H1 (cell line): ENCODE measurements around the gene TSPOAP1. TPM values are rescaled to one million over a fixed set of nuclear protein-coding genes. Genes with fewer than 3 reads are reported as not detected.

ENCODE experiments used
- BRCA1 ChIP-seq: IDR thresholded peaks from 2 replicates; pipeline ENCODE4 v1.6.1; 2012; ENCODE audit warnings: low read depth, low read length, improper control_type of control experiment
- EGR1 ChIP-seq: IDR thresholded peaks from 2 replicates; pipeline ENCODE4 v1.6.1; 2011; ENCODE audit warnings: low read depth, low read length, borderline replicate concordance
- MAFK ChIP-seq: IDR thresholded peaks from 2 replicates; pipeline ENCODE4 v1.6.1; 2012; ENCODE audit warnings: low read depth, mild to moderate bottlenecking, improper control_type of control experiment, low read length
- NANOG ChIP-seq: IDR thresholded peaks from 2 replicates; pipeline ENCODE4 v1.6.1; 2011; ENCODE audit warnings: low read length, low read depth, mild to moderate bottlenecking, inconsistent platforms; ENCODE audit not compliant: insufficient read depth, poor library complexity, severe bottlenecking
- NRF1 ChIP-seq: IDR thresholded peaks from 2 replicates; pipeline ENCODE4 v1.6.1; 2011; ENCODE audit warnings: mild to moderate bottlenecking, low read depth, low read length, improper control_type of control experiment
- POU5F1 ChIP-seq: IDR thresholded peaks from 2 replicates; pipeline ENCODE4 v1.6.1; 2011; ENCODE audit warnings: low read depth, mild to moderate bottlenecking, low read length, moderate library complexity
- RNF2 ChIP-seq: fragments of 200-900, 300-1000 bp; sonication (generic); IDR thresholded peaks from 2 replicates; pipeline ENCODE4 v1.7.1; 2016; ENCODE audit warnings: borderline replicate concordance, low read depth, mild to moderate bottlenecking, antibody characterized with exemption, low read length; ENCODE audit not compliant: poor library complexity, severe bottlenecking; ENCODE audit errors: missing control alignments
- polyA plus RNA-seq, 7 experiments: library from polyadenylated mRNA; depleted of rRNA in 3 of 7; stranded (reverse) in 5 of 7; unstranded in 2 of 7; fragments of >200 nt in 5 of 7; fragments of 200-250 nt in 2 of 7; gene quantifications; 1 replicate in 5 of 7; 2 replicates in 1 of 7; 4 replicates in 1 of 7; pipeline versions ENCODE4 v1.2.1 to v1.2.3, GENCODE V29; 2011 to 2013; ENCODE audit warnings: missing spikeins in 2 of 7, mixed read lengths in 2 of 7
- total RNA-seq: library from RNA; stranded (reverse); fragmentation: NEBNext Ultra II Directional; extraction: Animal tissue kit (Norgen Biotek cat#: 25700); gene quantifications from 2 replicates; pipeline ENCODE4 v1.2.1, GENCODE V29; 2021

TSPOAP1 gene
- total and polyA plus RNA-seq, 2 of the 8 experiments (the other 6 are each of a cell fraction or from before 2014, with no cell fraction given) = 7.6 to 9.2 TPM

DNA sequence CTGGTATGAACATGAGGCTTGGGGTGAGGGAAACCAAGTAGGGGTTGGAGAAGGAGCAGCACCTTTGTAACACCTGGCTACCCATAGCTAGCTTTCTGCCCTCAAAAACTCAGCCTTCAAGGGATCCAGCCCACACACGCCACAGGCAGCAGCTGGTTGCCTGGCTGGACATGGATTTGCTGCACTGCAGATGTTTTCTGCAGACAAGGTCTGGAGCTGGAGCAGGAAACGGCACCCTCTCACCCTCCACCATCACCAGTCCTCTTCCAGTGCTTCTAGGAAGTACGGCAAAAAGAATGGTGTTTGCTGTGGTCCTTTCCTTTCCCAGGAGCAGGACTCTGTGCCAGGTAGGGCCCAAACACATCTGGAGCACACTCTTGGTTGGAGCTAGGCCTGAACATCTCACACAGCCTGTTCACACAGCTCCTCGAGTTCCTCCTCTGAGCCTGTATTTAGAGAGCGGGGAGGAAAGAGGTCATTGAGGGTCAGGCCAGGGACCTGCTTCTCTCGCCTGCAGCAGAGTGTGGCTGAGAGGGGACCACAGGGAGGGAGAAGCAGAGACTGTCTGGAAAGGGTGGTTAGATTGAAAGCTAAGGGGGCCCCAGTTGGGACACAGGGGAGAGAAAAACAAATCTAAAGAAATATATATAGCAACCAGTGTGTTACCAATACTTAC lies 26.1 kb upstream of the TSPOAP1 start (continued):
- TF ChIP-seq BRCA1 (no peak), EGR1 (no peak), RNF2 (no peak), NRF1 (no peak), NANOG (no peak), POU5F1 (no peak), MAFK (no peak)
